ENCODE measurements around the gene SCN8A.
"Not testable (repeated sequence)": the region's sequence is repeated elsewhere in the genome, so short reads cannot be mapped to it uniquely, and the experiment has no call there.

The SCN8A gene

DNA sequence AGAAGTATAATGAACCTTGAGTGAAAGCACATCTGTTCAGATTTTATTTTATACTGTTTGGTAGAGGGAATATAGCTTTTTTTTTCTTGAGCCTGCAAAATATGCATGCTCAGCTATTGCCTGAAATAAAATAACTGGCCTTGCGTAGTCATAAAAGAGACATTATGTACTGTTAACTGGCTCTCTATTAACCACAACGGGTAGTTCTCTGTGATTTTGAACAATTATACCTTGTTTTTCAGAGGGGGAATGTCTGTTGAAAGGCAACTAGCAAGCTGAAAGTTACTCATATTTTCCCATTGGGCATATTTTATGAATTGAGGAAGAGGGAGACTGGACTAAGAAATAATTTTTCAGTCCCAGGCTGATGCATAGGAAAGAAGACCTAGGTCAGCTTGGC, 194.9 kb downstream of the SCN8A start:
- Histone ChIP-seq H3K9ac (ENCODE audit: low read length in 2 of 2) (no peak overlapping the region), H3K27me3 (ENCODE audit: control insufficient read depth in 1 of 2, insufficient read depth in 2 of 2, low read length in 2 of 2) (peaks cover 0 to 2% of the 10 kb centered on the region in 2 donors)

DNA sequence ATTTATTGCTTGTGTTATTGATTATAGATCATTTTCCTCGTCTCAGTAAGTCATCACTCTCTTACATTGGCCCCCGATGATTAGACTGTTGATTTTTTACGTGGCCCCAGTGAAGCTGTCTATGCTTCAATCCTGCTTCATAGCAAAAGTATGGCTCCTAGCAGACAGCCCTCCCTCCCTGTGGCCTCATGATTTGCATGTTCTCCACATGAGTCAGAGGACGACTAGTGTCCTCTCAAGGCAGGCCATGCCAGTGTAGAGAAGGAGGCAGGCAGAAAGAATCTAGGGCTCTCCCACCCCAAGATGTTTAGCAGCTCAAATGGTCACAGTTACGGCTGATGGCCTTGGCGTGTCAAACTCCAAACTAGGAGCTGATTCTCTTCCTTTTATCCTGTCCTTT, 197.8 kb downstream of the SCN8A start:
- Histone ChIP-seq H3K4me3 (ENCODE audit: low read length in 2 of 2) (no peak overlapping the region), H3K36me3 (ENCODE audit: control insufficient read depth in 2 of 2, insufficient read depth in 2 of 2, low read length in 2 of 2) (no peaks in the 10 kb centered on the region), H3K9me3 (ENCODE audit: control insufficient read depth in 2 of 2, low read length in 2 of 2) (no peaks in the 10 kb centered on the region), H3K27ac (ENCODE audit: low read length) (no peak overlapping the region), H3K27me3 (ENCODE audit: control insufficient read depth in 1 of 2, insufficient read depth in 2 of 2, low read length in 2 of 2) (no peaks in the 10 kb centered on the region), H3K9ac (ENCODE audit: low read length in 2 of 2) (no peak overlapping the region), H3K4me1 (ENCODE audit: control insufficient read depth, insufficient read depth, low read length) (no peaks in the 10 kb centered on the region)

More for the DNA sequence above, 194.9 kb downstream of the SCN8A start:
- H3K4me1 ChIP-seq (ENCODE audit: control insufficient read depth, insufficient read depth, low read length), result no peaks in the 10 kb centered on the region
- no peak overlapping the region for H3K4me3 ChIP-seq (ENCODE audit: low read length in 2 of 2)
- no peak overlapping the region for H3K27ac ChIP-seq (ENCODE audit: low read length)
- H3K36me3 ChIP-seq (ENCODE audit: control insufficient read depth in 2 of 2, insufficient read depth in 2 of 2, low read length in 2 of 2), result no peaks in the 10 kb centered on the region
- H3K9me3 ChIP-seq (ENCODE audit: control insufficient read depth in 2 of 2, low read length in 2 of 2), result no peaks in the 10 kb centered on the region

GRCh38 chr12:51792417-51792816, 201.4 kb downstream of the SCN8A start:
- H3K36me3 ChIP-seq (ENCODE audit: control insufficient read depth in 2 of 2, insufficient read depth in 2 of 2, low read length in 2 of 2), result no peaks in the 10 kb centered on the region
- no peaks in the 10 kb centered on the region for H3K9me3 ChIP-seq (ENCODE audit: control insufficient read depth in 2 of 2, low read length in 2 of 2)

DNA sequence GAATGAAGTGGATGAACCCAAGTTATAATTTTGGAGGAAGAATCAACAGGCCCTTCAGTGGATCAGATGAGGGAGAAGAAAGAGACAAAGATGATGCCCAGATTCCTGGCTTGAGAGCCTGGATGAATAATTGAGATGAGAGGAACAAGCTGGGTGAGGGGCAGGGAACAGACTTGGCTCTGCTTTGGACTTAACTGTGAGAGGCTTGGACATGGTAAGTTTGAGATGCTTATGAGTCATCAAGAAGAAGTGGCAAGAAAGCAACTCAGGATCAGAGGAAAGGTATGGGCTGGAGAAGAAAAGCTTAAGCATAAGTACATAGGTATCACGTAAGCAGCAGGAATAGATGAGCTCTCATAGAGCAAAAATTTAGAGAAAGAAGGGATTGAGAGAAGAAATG, 202.2 kb downstream of the SCN8A start:
- Histone ChIP-seq H3K36me3 (ENCODE audit: control insufficient read depth in 2 of 2, insufficient read depth in 2 of 2, low read length in 2 of 2) (no peaks in the 10 kb centered on the region), H3K9me3 (ENCODE audit: control insufficient read depth in 2 of 2, low read length in 2 of 2) (no peaks in the 10 kb centered on the region), H3K4me3 (ENCODE audit: low read length in 2 of 2) (no peak overlapping the region), H3K4me1 (ENCODE audit: control insufficient read depth, insufficient read depth, low read length) (no peaks in the 10 kb centered on the region), H3K27me3 (ENCODE audit: control insufficient read depth in 1 of 2, insufficient read depth in 2 of 2, low read length in 2 of 2) (no peaks in the 10 kb centered on the region), H3K27ac (ENCODE audit: low read length) (no peak overlapping the region), H3K9ac (ENCODE audit: low read length in 2 of 2) (no peak overlapping the region)

More at GRCh38 chr12:51792417-51792816, 201.4 kb downstream of the SCN8A start:
- Histone ChIP-seq H3K4me3 (ENCODE audit: low read length in 2 of 2) (no peak overlapping the region), H3K4me1 (ENCODE audit: control insufficient read depth, insufficient read depth, low read length) (no peaks in the 10 kb centered on the region), H3K27me3 (ENCODE audit: control insufficient read depth in 1 of 2, insufficient read depth in 2 of 2, low read length in 2 of 2) (no peaks in the 10 kb centered on the region), H3K9ac (ENCODE audit: low read length in 2 of 2) (no peak overlapping the region), H3K27ac (ENCODE audit: low read length) (no peak overlapping the region)

- Histone ChIP-seq H3K27me3 (ENCODE audit: control insufficient read depth in 1 of 2, insufficient read depth in 2 of 2, low read length in 2 of 2) (no peaks in the 10 kb centered on the region), H3K9ac (ENCODE audit: low read length in 2 of 2) (no peak overlapping the region), H3K9me3 (ENCODE audit: control insufficient read depth in 2 of 2, low read length in 2 of 2) (no peaks in the 10 kb centered on the region), H3K27ac (ENCODE audit: low read length) (no peak overlapping the region), H3K4me3 (ENCODE audit: low read length in 2 of 2) (no peak overlapping the region), H3K36me3 (ENCODE audit: control insufficient read depth in 2 of 2, insufficient read depth in 2 of 2, low read length in 2 of 2) (no peaks in the 10 kb centered on the region), H3K4me1 (ENCODE audit: control insufficient read depth, insufficient read depth, low read length) (no peaks in the 10 kb centered on the region)
Observed at GRCh38 chr12:51797301-51797700, 206.3 kb downstream of the SCN8A start.

DNA sequence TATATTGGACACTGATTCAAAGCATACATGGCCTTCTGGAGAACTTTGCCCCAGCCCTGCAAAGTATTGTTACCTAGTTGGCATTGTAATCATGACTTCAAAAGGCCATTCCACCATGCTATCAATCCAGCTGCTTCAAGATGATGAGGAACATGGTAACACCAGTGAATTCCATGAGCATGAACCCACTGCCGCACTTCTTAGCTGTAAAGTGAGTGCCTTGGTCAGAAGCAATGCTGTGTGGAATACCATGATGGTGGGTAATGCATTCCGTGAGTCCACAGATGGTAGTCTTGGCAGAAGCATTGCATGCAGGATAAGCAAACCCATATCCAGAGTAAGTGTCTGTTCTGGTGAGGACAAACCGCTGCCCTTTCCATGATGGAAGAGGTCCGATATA, 207.0 kb downstream of the SCN8A start:
- H3K4me3 ChIP-seq (ENCODE audit: low read length in 2 of 2); H3K9ac ChIP-seq (ENCODE audit: low read length in 2 of 2); H3K9me3 ChIP-seq (ENCODE audit: control insufficient read depth in 2 of 2, low read length in 2 of 2); H3K27me3 ChIP-seq (ENCODE audit: control insufficient read depth in 1 of 2, insufficient read depth in 2 of 2, low read length in 2 of 2); H3K27ac ChIP-seq (ENCODE audit: low read length); H3K4me1 ChIP-seq (ENCODE audit: control insufficient read depth, insufficient read depth, low read length); H3K36me3 ChIP-seq (ENCODE audit: control insufficient read depth in 2 of 2, insufficient read depth in 2 of 2, low read length in 2 of 2): not testable (repeated sequence)

- Histone ChIP-seq H3K4me3 (ENCODE audit: low read length in 2 of 2) (no peak overlapping the region), H3K36me3 (ENCODE audit: control insufficient read depth in 2 of 2, insufficient read depth in 2 of 2, low read length in 2 of 2) (no peaks in the 10 kb centered on the region), H3K9ac (ENCODE audit: low read length in 2 of 2) (no peak overlapping the region), H3K4me1 (ENCODE audit: control insufficient read depth, insufficient read depth, low read length) (no peaks in the 10 kb centered on the region), H3K27me3 (ENCODE audit: control insufficient read depth in 1 of 2, insufficient read depth in 2 of 2, low read length in 2 of 2) (no peaks in the 10 kb centered on the region), H3K27ac (ENCODE audit: low read length) (no peak overlapping the region), H3K9me3 (ENCODE audit: control insufficient read depth in 2 of 2, low read length in 2 of 2) (no peaks in the 10 kb centered on the region)
Observed at GRCh38 chr12:51798501-51798900, 207.5 kb downstream of the SCN8A start.

DNA sequence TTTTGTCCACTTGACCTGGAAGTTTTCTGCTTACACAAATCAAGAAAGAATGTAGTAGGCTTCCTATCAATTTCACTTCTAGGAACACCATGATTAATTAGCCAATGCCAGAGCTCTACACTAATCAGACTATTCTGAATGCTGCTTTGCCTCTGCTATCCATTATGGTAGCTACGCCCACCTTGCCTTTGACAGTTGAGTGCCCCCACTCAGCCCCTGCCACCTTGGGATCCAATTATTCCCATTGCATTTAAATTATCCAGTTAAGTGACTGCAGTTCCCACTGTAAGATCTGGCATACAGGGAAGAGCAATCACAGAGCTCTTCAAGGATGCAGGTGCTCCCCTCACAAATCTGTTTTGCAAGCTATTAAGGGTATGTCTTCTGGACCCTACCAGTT, 210.0 kb downstream of the SCN8A start:
- H3K27ac ChIP-seq (ENCODE audit: low read length), result no peak overlapping the region
- H3K4me1 ChIP-seq (ENCODE audit: control insufficient read depth, insufficient read depth, low read length), result no peaks in the 10 kb centered on the region
- H3K9me3 ChIP-seq (ENCODE audit: control insufficient read depth in 2 of 2, low read length in 2 of 2), result no peaks in the 10 kb centered on the region
- H3K36me3 ChIP-seq (ENCODE audit: control insufficient read depth in 2 of 2, insufficient read depth in 2 of 2, low read length in 2 of 2), result no peaks in the 10 kb centered on the region
- H3K9ac ChIP-seq (ENCODE audit: low read length in 2 of 2), result no peak overlapping the region
- H3K4me3 ChIP-seq (ENCODE audit: low read length in 2 of 2), result no peak overlapping the region
- no peaks in the 10 kb centered on the region for H3K27me3 ChIP-seq (ENCODE audit: control insufficient read depth in 1 of 2, insufficient read depth in 2 of 2, low read length in 2 of 2)

DNA sequence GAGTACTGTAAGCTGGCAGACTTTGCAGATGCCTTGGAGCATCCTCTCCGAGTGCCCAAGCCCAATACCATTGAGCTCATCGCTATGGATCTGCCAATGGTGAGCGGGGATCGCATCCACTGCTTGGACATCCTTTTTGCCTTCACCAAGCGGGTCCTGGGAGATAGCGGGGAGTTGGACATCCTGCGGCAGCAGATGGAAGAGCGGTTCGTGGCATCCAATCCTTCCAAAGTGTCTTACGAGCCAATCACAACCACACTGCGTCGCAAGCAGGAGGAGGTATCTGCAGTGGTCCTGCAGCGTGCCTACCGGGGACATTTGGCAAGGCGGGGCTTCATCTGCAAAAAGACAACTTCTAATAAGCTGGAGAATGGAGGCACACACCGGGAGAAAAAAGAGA, 215.9 kb downstream of the SCN8A start:
- no peaks in the 10 kb centered on the region for H3K4me1 ChIP-seq (ENCODE audit: control insufficient read depth, insufficient read depth, low read length)
- no peaks in the 10 kb centered on the region for H3K36me3 ChIP-seq (ENCODE audit: control insufficient read depth in 2 of 2, insufficient read depth in 2 of 2, low read length in 2 of 2)
- no peaks in the 10 kb centered on the region for H3K27me3 ChIP-seq (ENCODE audit: control insufficient read depth in 1 of 2, insufficient read depth in 2 of 2, low read length in 2 of 2)
- H3K27ac ChIP-seq (ENCODE audit: low read length), result no peak overlapping the region
- H3K9me3 ChIP-seq (ENCODE audit: control insufficient read depth in 2 of 2, low read length in 2 of 2), result no peaks in the 10 kb centered on the region
- H3K9ac ChIP-seq (ENCODE audit: low read length in 2 of 2), result no peak overlapping the region
- H3K4me3 ChIP-seq (ENCODE audit: low read length in 2 of 2), result no peak overlapping the region

DNA sequence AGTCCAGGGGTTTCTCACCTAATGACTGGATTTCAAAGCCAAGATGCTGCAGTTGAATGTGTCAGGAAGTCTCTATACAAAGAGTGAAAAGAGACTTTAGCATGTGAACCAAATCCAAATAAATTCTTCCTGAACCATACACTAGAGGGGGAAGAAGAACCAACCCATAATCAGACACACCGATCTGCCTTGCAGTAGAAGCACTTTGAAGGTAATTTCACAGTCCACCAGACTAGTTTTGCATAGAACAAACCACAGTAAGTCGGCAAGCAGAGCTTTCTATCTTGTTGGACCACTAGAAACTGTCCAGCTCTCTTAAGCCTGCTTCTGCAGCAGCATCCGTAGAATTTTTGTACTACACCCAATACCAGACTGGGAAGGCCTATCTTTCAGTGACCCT, 218.2 kb downstream of the SCN8A start:
- Histone ChIP-seq H3K36me3 (ENCODE audit: control insufficient read depth in 2 of 2, insufficient read depth in 2 of 2, low read length in 2 of 2) (no peaks in the 10 kb centered on the region), H3K27me3 (ENCODE audit: control insufficient read depth in 1 of 2, insufficient read depth in 2 of 2, low read length in 2 of 2) (peaks cover 0 to 3% of the 10 kb centered on the region in 2 donors), H3K9ac (ENCODE audit: low read length in 2 of 2) (no peak overlapping the region), H3K27ac (ENCODE audit: low read length) (no peak overlapping the region), H3K4me1 (ENCODE audit: control insufficient read depth, insufficient read depth, low read length) (peaks cover 3% of the 10 kb centered on the region), H3K4me3 (ENCODE audit: low read length in 2 of 2) (no peak overlapping the region), H3K9me3 (ENCODE audit: control insufficient read depth in 2 of 2, low read length in 2 of 2) (no peaks in the 10 kb centered on the region)

DNA sequence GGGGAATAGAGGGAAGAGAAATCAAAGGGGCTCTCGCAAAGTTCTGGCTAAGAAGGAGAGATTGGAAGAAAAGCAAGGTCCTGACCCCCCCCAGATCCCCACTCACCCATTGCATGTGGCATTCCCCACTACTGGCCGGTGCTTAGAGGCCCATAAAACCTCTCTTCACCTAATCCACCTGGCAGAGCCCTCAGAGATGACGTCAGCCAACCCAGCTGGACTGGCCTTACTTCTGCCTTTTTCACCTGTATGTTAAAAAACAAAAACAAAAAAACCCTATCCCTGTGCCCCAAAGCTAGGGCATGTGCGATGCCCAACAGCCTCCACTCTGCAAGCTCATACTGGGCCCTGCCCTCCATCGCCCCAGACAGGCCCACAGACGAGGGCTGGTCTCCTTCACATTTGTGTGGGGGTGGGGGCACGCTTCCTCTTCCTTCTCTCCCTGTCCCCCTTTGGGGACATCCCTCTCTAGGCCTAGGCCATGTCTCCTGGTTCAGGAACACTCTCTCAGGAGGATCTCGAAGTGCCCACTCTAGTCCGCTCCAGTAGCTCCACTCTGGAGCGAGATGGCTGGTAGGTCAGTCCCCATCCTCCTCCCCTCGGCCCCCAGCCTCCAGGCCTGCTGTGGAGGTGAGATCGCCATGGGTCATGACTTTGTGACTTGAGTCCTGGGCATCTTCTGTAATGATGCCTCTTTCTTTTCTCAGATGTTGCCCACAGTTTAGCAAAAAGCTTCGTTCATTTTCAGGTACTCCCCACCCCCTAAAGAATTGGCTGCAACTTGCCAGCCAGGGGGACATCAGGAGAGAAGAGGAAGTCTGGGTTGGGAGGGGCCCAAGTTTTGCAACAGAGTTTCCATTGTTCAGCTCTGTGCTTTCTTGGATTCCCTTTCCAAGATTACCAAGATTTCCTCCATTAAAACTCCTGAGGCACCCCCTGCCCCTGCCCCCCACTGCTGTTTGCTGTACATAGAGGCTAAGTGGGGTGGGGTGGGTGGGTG, 220.5 kb downstream of the SCN8A start:
- Histone ChIP-seq H3K27me3 (ENCODE audit: control insufficient read depth in 1 of 2, insufficient read depth in 2 of 2, low read length in 2 of 2) (peaks cover 11% of the 10 kb centered on the region in 2 donors), H3K4me3 (ENCODE audit: low read length in 2 of 2) (no peak overlapping the region), H3K36me3 (ENCODE audit: control insufficient read depth in 2 of 2, insufficient read depth in 2 of 2, low read length in 2 of 2) (no peaks in the 10 kb centered on the region), H3K9me3 (ENCODE audit: control insufficient read depth in 2 of 2, low read length in 2 of 2) (no peaks in the 10 kb centered on the region), H3K9ac (ENCODE audit: low read length in 2 of 2) (no peak overlapping the region), H3K4me1 (ENCODE audit: control insufficient read depth, insufficient read depth, low read length) (peaks cover 8% of the 10 kb centered on the region), H3K27ac (ENCODE audit: low read length) (no peak overlapping the region)
